Activated CD4-positive, alpha-beta memory T cell treated with anti-CD3 and anti-CD28 coated beads for 36 hours (primary cell): ENCODE measurements around the gene ZNF202. TPM values are rescaled to one million over a fixed set of nuclear protein-coding genes. Genes with fewer than 3 reads are reported as not detected.
"Not testable (repeated sequence)": the region's sequence is repeated elsewhere in the genome, so short reads cannot be mapped to it uniquely, and the experiment has no call there.

ENCODE experiments used
- CTCF ChIA-PET: fragments of 350-600 bp; sonication (Branson Sonifier 250); formaldehyde crosslinking; loops from one replicate; lab custom pipeline; 2021; ENCODE audit warnings: antibody characterized with exemption, inconsistent platforms; lab: Charles Lee
- POLR2A ChIA-PET: fragments of 350-600 bp; sonication (Branson Sonifier 250); formaldehyde crosslinking; loops from one replicate; lab custom pipeline; 2021; ENCODE audit warnings: antibody characterized with exemption; lab: Charles Lee
- DNase-seq: peaks from one replicate; pipeline ENCODE4 v3.0.0-alpha.2; 2020
- H3K27ac Mint-ChIP-seq: one replicate; pipeline ENCODE4 v1.8.0; 2021; ENCODE audit warnings: mixed read lengths
- H3K27me3 Mint-ChIP-seq: one replicate; pipeline ENCODE4 v1.8.0; 2021; ENCODE audit warnings: mixed read lengths
- H3K36me3 Mint-ChIP-seq: one replicate; pipeline ENCODE4 v1.8.0; 2021; ENCODE audit warnings: mixed read lengths
- H3K4me1 Mint-ChIP-seq: one replicate; pipeline ENCODE4 v1.8.0; 2021; ENCODE audit warnings: low read depth, mixed read lengths
- H3K4me3 Mint-ChIP-seq: one replicate; pipeline ENCODE4 v1.8.0; 2021; ENCODE audit warnings: mild to moderate bottlenecking, mixed read lengths
- H3K9me3 Mint-ChIP-seq: one replicate; pipeline ENCODE4 v1.8.0; 2021; ENCODE audit warnings: mixed read lengths
- intact Hi-C: fragments of 100-400 bp; cut with micrococcal nuclease; formaldehyde crosslinking; loops from one replicate; pipeline ENCODE4 v1.15.1; 2023
- total RNA-seq, 2 experiments: library from RNA; stranded (reverse); gene quantifications; one replicate each; pipeline ENCODE4 v1.2.3, GENCODE V29; 2021

The ZNF202 gene
- total RNA-seq, 2 experiments from 2014 or later, result 7.8 to 7.9 TPM

DNA sequence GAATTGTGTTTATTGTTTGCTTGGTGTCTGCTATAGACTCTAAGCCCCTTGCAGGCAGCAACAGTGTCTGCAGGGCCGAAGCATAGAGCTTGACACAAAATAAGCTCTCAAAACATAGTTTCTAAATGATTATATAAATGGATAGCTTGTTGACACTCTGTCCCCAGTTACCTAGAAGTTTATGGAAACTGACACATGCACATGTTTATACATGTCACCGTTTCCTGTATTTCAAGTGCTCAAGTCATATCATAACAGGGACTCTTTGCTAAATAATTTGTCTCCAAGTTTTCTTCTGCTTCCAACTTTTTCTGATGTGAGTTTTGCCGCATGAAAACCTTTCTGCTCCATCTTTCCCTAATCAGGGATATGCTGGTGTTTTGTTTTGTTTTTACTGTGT lies 16.5 kb upstream of the ZNF202 start:
- no peaks in the 10 kb centered on the region for H3K4me1 Mint-ChIP-seq
- H3K27ac Mint-ChIP-seq, result no peak overlapping the region

GRCh38 chr11:123755813-123756212 lies 14.4 kb upstream of the ZNF202 start:
- no peaks in the 10 kb centered on the region for H3K36me3 Mint-ChIP-seq
- peaks cover 24% of the 10 kb centered on the region for H3K27me3 Mint-ChIP-seq
- H3K4me1 Mint-ChIP-seq, result no peaks in the 10 kb centered on the region
- no peak overlapping the region for H3K4me3 Mint-ChIP-seq
- POLR2A ChIA-PET, result no interaction called here
- no peak for DNase-seq
- intact Hi-C loops, result no loop called here
- CTCF ChIA-PET, result no interaction called here
- H3K27ac Mint-ChIP-seq, result no peak overlapping the region
- no peaks in the 10 kb centered on the region for H3K9me3 Mint-ChIP-seq

More for the DNA sequence above, 16.5 kb upstream of the ZNF202 start:
- CTCF ChIA-PET, result no interaction called here
- H3K9me3 Mint-ChIP-seq, result peaks cover 12% of the 10 kb centered on the region
- H3K36me3 Mint-ChIP-seq, result peaks cover 6% of the 10 kb centered on the region
- H3K4me3 Mint-ChIP-seq, result no peak overlapping the region
- peaks cover 12% of the 10 kb centered on the region for H3K27me3 Mint-ChIP-seq
- POLR2A ChIA-PET, result no interaction called here
- intact Hi-C loops, result no loop called here
- DNase-seq, result no peak

DNA sequence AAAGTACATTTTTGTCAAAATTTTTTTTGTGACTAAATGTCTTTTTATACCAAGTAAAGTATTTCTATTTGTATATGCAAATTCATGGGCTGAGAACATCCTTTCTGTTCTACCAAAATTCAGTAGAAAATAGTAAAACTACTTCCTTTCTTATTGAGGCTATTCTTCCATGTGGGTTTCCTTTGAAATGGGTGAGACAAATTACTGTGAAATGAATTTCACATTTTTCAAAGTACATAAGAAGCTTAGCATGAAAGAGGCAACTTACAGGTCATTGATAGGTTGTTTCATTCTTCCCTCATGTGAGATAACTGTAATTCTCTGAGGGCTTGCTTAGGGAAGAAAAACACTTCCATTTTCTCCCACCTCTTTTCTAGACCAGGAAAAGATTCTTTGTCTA lies 13.9 kb upstream of the ZNF202 start:
- Mint-ChIP-seq H3K27me3 (peaks cover 24% of the 10 kb centered on the region), H3K36me3 (no peaks in the 10 kb centered on the region), H3K4me3 (no peak overlapping the region), H3K27ac (no peak overlapping the region), H3K4me1 (no peaks in the 10 kb centered on the region), H3K9me3 (no peaks in the 10 kb centered on the region)
- DNase-seq, result no peak
- intact Hi-C loops, result no loop called here
- CTCF ChIA-PET, result interaction anchor here (0.7 kb wide), 1 partner anchor 437 kb away, joined by 3 read pairs; no protein-coding TSS in a partner anchor
- POLR2A ChIA-PET, result no interaction called here

GRCh38 chr11:123754101-123754568 lies 12.7 kb upstream of the ZNF202 start, which contains the start of gene OR6X1:
TSS of gene OR6X1 (minus strand) at chr11:123754518. CDS start at chr11:123754518, 0 bp downstream.
- ChIA-PET CTCF (no interaction called here), POLR2A (no interaction called here)
- intact Hi-C loops, result no loop called here
- H3K4me3 Mint-ChIP-seq, result no peak within 1 kb of the TSS
- H3K9me3 Mint-ChIP-seq, result no peaks in the 10 kb centered on the region
- H3K36me3 Mint-ChIP-seq, result no peaks in the 10 kb centered on the region
- no peak for DNase-seq
- H3K27ac Mint-ChIP-seq, result no peak within 1 kb of the TSS
- no peaks in the 10 kb centered on the region for H3K4me1 Mint-ChIP-seq
- H3K27me3 Mint-ChIP-seq, result peaks cover 27% of the 10 kb centered on the region

GRCh38 chr11:123753110-123753509 lies 11.7 kb upstream of the ZNF202 start:
- ChIA-PET POLR2A (no interaction called here), CTCF (no interaction called here)
- H3K4me3 Mint-ChIP-seq, result no peak overlapping the region
- H3K27me3 Mint-ChIP-seq, result peaks cover 23% of the 10 kb centered on the region
- intact Hi-C loops, result no loop called here
- no peak for DNase-seq
- H3K9me3 Mint-ChIP-seq, result no peaks in the 10 kb centered on the region
- H3K36me3 Mint-ChIP-seq, result no peaks in the 10 kb centered on the region
- H3K27ac Mint-ChIP-seq, result no peak overlapping the region
- H3K4me1 Mint-ChIP-seq, result no peaks in the 10 kb centered on the region

DNA sequence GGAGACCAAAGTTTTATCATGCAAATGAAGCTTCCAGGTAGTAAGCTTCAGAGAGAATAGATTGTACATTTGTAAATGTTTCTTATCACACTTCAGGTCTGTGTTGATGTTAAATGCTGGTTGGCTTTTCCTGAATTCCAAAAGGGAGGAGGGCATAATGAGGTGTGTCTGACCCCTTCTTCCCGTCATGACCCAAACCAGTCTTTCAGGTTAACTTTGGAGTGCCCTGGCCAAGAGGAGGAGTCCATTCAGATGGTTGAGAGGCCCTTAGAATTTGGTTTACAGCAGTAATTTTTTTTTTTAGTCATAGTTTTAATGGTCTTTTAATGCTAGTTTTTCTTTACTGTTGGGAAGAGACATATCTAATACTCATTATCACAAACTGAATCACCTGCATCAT lies 10.3 kb upstream of the ZNF202 start:
- no peaks in the 10 kb centered on the region for H3K4me1 Mint-ChIP-seq
- POLR2A ChIA-PET, result interaction anchor here (0.6 kb wide), 1 partner anchor 888 kb away, joined by 3 read pairs; no protein-coding TSS in a partner anchor
- no peak for DNase-seq
- no peak overlapping the region for H3K4me3 Mint-ChIP-seq
- H3K9me3 Mint-ChIP-seq, result no peaks in the 10 kb centered on the region
- CTCF ChIA-PET, result no interaction called here
- no peaks in the 10 kb centered on the region for H3K36me3 Mint-ChIP-seq
- peaks cover 23% of the 10 kb centered on the region for H3K27me3 Mint-ChIP-seq
- H3K27ac Mint-ChIP-seq, result no peak overlapping the region
- intact Hi-C loops, result no loop called here

DNA sequence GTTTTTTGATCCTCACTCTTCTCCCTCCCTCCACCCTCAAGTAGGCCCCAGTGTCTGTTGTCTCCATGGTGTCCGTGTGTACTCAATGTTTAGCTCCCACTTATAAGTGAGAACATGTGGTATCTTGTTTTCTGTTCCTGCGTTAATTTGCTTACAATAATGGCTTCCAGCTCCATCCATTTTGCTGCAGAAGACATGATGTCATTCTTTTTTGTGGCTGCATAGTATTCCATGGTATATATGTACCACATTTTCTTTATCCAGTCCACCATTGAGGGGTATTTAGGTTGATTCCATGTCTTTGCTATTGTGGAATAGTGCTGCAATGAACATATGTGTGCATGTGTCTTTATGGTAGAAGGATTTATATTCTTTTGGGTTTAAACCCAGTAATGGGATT lies 6.9 kb upstream of the ZNF202 start:
- H3K4me3 Mint-ChIP-seq, H3K27ac Mint-ChIP-seq, H3K4me1 Mint-ChIP-seq, H3K36me3 Mint-ChIP-seq, CTCF ChIA-PET, DNase-seq, H3K9me3 Mint-ChIP-seq, POLR2A ChIA-PET: not testable (repeated sequence)
- H3K27me3 Mint-ChIP-seq, result peaks cover 15% of the 10 kb centered on the region
- intact Hi-C loops, result loop anchor here (10.0 kb wide), 1 partner anchor 316 kb away; no protein-coding TSS in a partner anchor

GRCh38 chr11:123745764-123746451 lies 4.4 kb upstream of the ZNF202 start:
- Mint-ChIP-seq H3K27me3 (peaks cover 3% of the 10 kb centered on the region), H3K27ac (no peak overlapping the region), H3K4me1 (peaks cover 8% of the 10 kb centered on the region), H3K36me3 (no peaks in the 10 kb centered on the region), H3K9me3 (no peaks in the 10 kb centered on the region), H3K4me3 (no peak overlapping the region)
- POLR2A ChIA-PET, result interaction anchor here (0.6 kb wide), 1 partner anchor 322 kb away, joined by 3 read pairs; no protein-coding TSS in a partner anchor
- CTCF ChIA-PET, result no interaction called here
- intact Hi-C loops, result loop anchor here (10.0 kb wide), 1 partner anchor 319 kb away; no protein-coding TSS in a partner anchor
- DNase-seq, result no peak

- Mint-ChIP-seq H3K4me3 (no peak overlapping the region), H3K27ac (no peak overlapping the region)
Observed at GRCh38 chr11:123742724-123743120, 1.3 kb upstream of the ZNF202 start.

GRCh38 chr11:123742031-123742723 lies 717 bp upstream of the ZNF202 start:
- ChIA-PET CTCF (no interaction called here), POLR2A (no interaction called here)
- H3K9me3 Mint-ChIP-seq, result no peaks in the 10 kb centered on the region
- no peaks in the 10 kb centered on the region for H3K27me3 Mint-ChIP-seq
- H3K4me1 Mint-ChIP-seq, result peaks cover 34% of the 10 kb centered on the region
- peak overlapping the region; percentile 83 for H3K27ac Mint-ChIP-seq
- intact Hi-C loops, result loop anchor here (5.0 to 10.0 kb wide), 3 partner anchors 323 to 1850 kb away; partner anchors contain the start of genes STT3A and VWA5A
- peaks cover 18% of the 10 kb centered on the region for H3K36me3 Mint-ChIP-seq
- H3K4me3 Mint-ChIP-seq, result peak overlapping the region; percentile 97
- peak; percentile 17 for DNase-seq

More at GRCh38 chr11:123742724-123743120, 1.3 kb upstream of the ZNF202 start:
- no peaks in the 10 kb centered on the region for H3K9me3 Mint-ChIP-seq
- ChIA-PET CTCF (no interaction called here), POLR2A (no interaction called here)
- DNase-seq, result no peak
- H3K36me3 Mint-ChIP-seq, result peaks cover 13% of the 10 kb centered on the region
- peaks cover 32% of the 10 kb centered on the region for H3K4me1 Mint-ChIP-seq
- no peaks in the 10 kb centered on the region for H3K27me3 Mint-ChIP-seq
- intact Hi-C loops, result loop anchor here (5.0 to 10.0 kb wide), 3 partner anchors 322 to 1850 kb away; partner anchors contain the start of genes STT3A and VWA5A

- intact Hi-C loops, result loop anchor here (2.0 to 10.0 kb wide), 4 partner anchors 324 to 1852 kb away; partner anchors contain the start of genes STT3A, TMEM218 and VWA5A
Observed at GRCh38 chr11:123740787-123741158, 687 bp downstream of the ZNF202 start.

DNA sequence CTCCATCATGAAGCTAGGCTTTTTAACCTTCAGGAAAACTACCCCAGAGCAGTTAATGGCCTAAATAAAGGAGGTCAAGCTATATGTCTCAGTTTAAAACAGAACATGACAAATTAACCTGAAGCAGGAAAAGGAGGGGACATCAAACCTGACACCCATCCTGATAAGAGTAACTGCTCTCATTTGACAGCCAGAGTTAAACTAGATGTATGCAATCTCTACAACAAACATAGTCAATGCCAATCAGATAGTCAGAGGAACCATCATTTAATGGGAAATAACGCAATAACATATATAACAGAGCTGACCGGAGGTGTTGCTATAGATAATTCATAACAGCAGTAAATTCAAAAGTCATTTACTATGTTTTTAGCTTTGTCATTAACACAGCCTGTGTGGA lies 3.1 kb downstream of the ZNF202 start:
- intact Hi-C loops, result no loop called here
- no peak for DNase-seq
- Mint-ChIP-seq H3K9me3 (no peaks in the 10 kb centered on the region), H3K36me3 (peaks cover 35% of the 10 kb centered on the region), H3K4me3 (no peak overlapping the region), H3K27ac (no peak overlapping the region), H3K27me3 (no peaks in the 10 kb centered on the region), H3K4me1 (peaks cover 34% of the 10 kb centered on the region)
- POLR2A ChIA-PET, result no interaction called here
- CTCF ChIA-PET, result no interaction called here

More at GRCh38 chr11:123740787-123741158, 687 bp downstream of the ZNF202 start:
- DNase-seq, result no peak
- no peaks in the 10 kb centered on the region for H3K27me3 Mint-ChIP-seq
- peaks cover 34% of the 10 kb centered on the region for H3K4me1 Mint-ChIP-seq
- peak overlapping the region; percentile 97 for H3K4me3 Mint-ChIP-seq
- ChIA-PET POLR2A (no interaction called here), CTCF (interaction anchor here (1.0 kb wide), 1 partner anchor 100 kb away, joined by 3 read pairs; no protein-coding TSS in a partner anchor)
- no peaks in the 10 kb centered on the region for H3K9me3 Mint-ChIP-seq
- peaks cover 23% of the 10 kb centered on the region for H3K36me3 Mint-ChIP-seq
- H3K27ac Mint-ChIP-seq, result peak overlapping the region; percentile 56
